GDM1 (cell line): Measurements from ENCODE around the gene SLC35C1.
"Not testable (repeated sequence)": the region's sequence is repeated elsewhere in the genome, so short reads cannot be mapped to it uniquely, and the experiment has no call there.

Source experiments
- DNase-seq: peaks from one replicate; lab custom pipeline; 2025; lab: John Stamatoyannopoulos, UW

SLC35C1 gene

GRCh38 chr11:45788887-45789286 is 16.1 kb upstream of the SLC35C1 start:
- no peak for DNase-seq

- DNase-seq: no peak
Observed at GRCh38 chr11:45791524-45791923, 13.4 kb upstream of the SLC35C1 start.

- DNase-seq: no peak
Observed at GRCh38 chr11:45794169-45794568, 10.8 kb upstream of the SLC35C1 start.

GRCh38 chr11:45795379-45795778 is 9.6 kb upstream of the SLC35C1 start:
- DNase-seq: no peak

GRCh38 chr11:45796461-45796861 is 8.5 kb upstream of the SLC35C1 start:
- DNase-seq: no peak

- no peak for DNase-seq
Observed at GRCh38 chr11:45798793-45799441, 6.0 kb upstream of the SLC35C1 start.

GRCh38 chr11:45799562-45799961 is 5.4 kb upstream of the SLC35C1 start:
- DNase-seq: no peak

GRCh38 chr11:45800261-45800660 is 4.7 kb upstream of the SLC35C1 start:
- DNase-seq: no peak

GRCh38 chr11:45801723-45802315 is 3.1 kb upstream of the SLC35C1 start:
- no peak for DNase-seq

- no peak for DNase-seq
Observed at GRCh38 chr11:45802531-45803317, 2.2 kb upstream of the SLC35C1 start.

GRCh38 chr11:45803971-45804760 is 783 bp upstream of the SLC35C1 start:
- no peak for DNase-seq

GRCh38 chr11:45805305-45806071 is 539 bp downstream of the SLC35C1 start:
- DNase-seq: no peak

- no peak for DNase-seq
Observed at GRCh38 chr11:45806072-45806933, 1.4 kb downstream of the SLC35C1 start.

- DNase-seq: no peak
Observed at GRCh38 chr11:45806937-45807791, 2.2 kb downstream of the SLC35C1 start.

GRCh38 chr11:45807792-45808238 is 2.9 kb downstream of the SLC35C1 start:
- DNase-seq: no peak

GRCh38 chr11:45808427-45808826 is 3.5 kb downstream of the SLC35C1 start:
- DNase-seq: not testable (repeated sequence)

GRCh38 chr11:45809456-45810395 is 4.8 kb downstream of the SLC35C1 start:
- DNase-seq: no peak

GRCh38 chr11:45810431-45811108 is 5.6 kb downstream of the SLC35C1 start:
- DNase-seq: no peak
